T-helper 2 cell treated with Interferon-gamma antibody and Interleukin-4, amounts not matched to agents 5 μg/mL and 100 μg/mL, for 36 hours (primary cell): ENCODE measurements around the gene PRUNE2.

Experiments
- DNase-seq: peaks from one replicate; pipeline ENCODE4 v3.0.0; 2021; ENCODE audit warnings: low spot score
- H3K27ac Mint-ChIP-seq: one replicate; pipeline ENCODE4 v1.8.0; 2021; ENCODE audit warnings: mild to moderate bottlenecking, mixed read lengths
- H3K27me3 Mint-ChIP-seq: one replicate; pipeline ENCODE4 v1.8.0; 2021; ENCODE audit warnings: low read depth, mixed read lengths
- H3K36me3 Mint-ChIP-seq: one replicate; pipeline ENCODE4 v1.8.0; 2021; ENCODE audit warnings: low read depth, mixed read lengths
- H3K4me1 Mint-ChIP-seq: one replicate; pipeline ENCODE4 v1.8.0; 2021; ENCODE audit warnings: low read depth, mixed read lengths
- H3K4me3 Mint-ChIP-seq: one replicate; pipeline ENCODE4 v1.8.0; 2022; ENCODE audit warnings: mild to moderate bottlenecking, moderate library complexity, mixed read lengths
- H3K9me3 Mint-ChIP-seq: one replicate; pipeline ENCODE4 v1.8.0; 2021; ENCODE audit warnings: mixed read lengths

PRUNE2 gene

GRCh38 chr9:76643399-76644117, 262.4 kb downstream of the PRUNE2 start:
- DNase-seq, result no peak
- no peaks in the 10 kb centered on the region for H3K36me3 Mint-ChIP-seq
- peaks cover 13% of the 10 kb centered on the region for H3K27me3 Mint-ChIP-seq
- H3K9me3 Mint-ChIP-seq, result no peaks in the 10 kb centered on the region
- no peak overlapping the region for H3K27ac Mint-ChIP-seq
- no peak overlapping the region for H3K4me3 Mint-ChIP-seq
- peaks cover 3% of the 10 kb centered on the region for H3K4me1 Mint-ChIP-seq

GRCh38 chr9:76642701-76643209, 263.2 kb downstream of the PRUNE2 start:
- Mint-ChIP-seq H3K9me3 (no peaks in the 10 kb centered on the region), H3K4me1 (peaks cover 5% of the 10 kb centered on the region), H3K36me3 (no peaks in the 10 kb centered on the region), H3K4me3 (no peak overlapping the region), H3K27ac (no peak overlapping the region), H3K27me3 (peaks cover 13% of the 10 kb centered on the region)
- no peak for DNase-seq

GRCh38 chr9:76642074-76642473, 263.8 kb downstream of the PRUNE2 start:
- H3K4me3 Mint-ChIP-seq, result no peak overlapping the region
- H3K27me3 Mint-ChIP-seq, result peaks cover 13% of the 10 kb centered on the region
- peaks cover 11% of the 10 kb centered on the region for H3K4me1 Mint-ChIP-seq
- H3K36me3 Mint-ChIP-seq, result no peaks in the 10 kb centered on the region
- no peak for DNase-seq
- no peaks in the 10 kb centered on the region for H3K9me3 Mint-ChIP-seq
- no peak overlapping the region for H3K27ac Mint-ChIP-seq

- no peaks in the 10 kb centered on the region for H3K36me3 Mint-ChIP-seq
- no peak for DNase-seq
- H3K27ac Mint-ChIP-seq, result no peak overlapping the region
- peaks cover 13% of the 10 kb centered on the region for H3K4me1 Mint-ChIP-seq
- H3K27me3 Mint-ChIP-seq, result peaks cover 5% of the 10 kb centered on the region
- H3K9me3 Mint-ChIP-seq, result no peaks in the 10 kb centered on the region
- H3K4me3 Mint-ChIP-seq, result no peak overlapping the region
Observed at GRCh38 chr9:76638001-76638400, 267.9 kb downstream of the PRUNE2 start.

GRCh38 chr9:76637416-76637815, 268.5 kb downstream of the PRUNE2 start:
- H3K36me3 Mint-ChIP-seq, result no peaks in the 10 kb centered on the region
- H3K9me3 Mint-ChIP-seq, result no peaks in the 10 kb centered on the region
- H3K27ac Mint-ChIP-seq, result no peak overlapping the region
- H3K27me3 Mint-ChIP-seq, result peaks cover 2% of the 10 kb centered on the region
- no peak overlapping the region for H3K4me3 Mint-ChIP-seq
- no peak for DNase-seq
- H3K4me1 Mint-ChIP-seq, result peaks cover 13% of the 10 kb centered on the region

GRCh38 chr9:76634356-76635054, 271.4 kb downstream of the PRUNE2 start:
- H3K4me3 Mint-ChIP-seq, result no peak overlapping the region
- H3K36me3 Mint-ChIP-seq, result no peaks in the 10 kb centered on the region
- no peak for DNase-seq
- H3K27ac Mint-ChIP-seq, result no peak overlapping the region
- H3K4me1 Mint-ChIP-seq, result peaks cover 24% of the 10 kb centered on the region
- peaks cover 7% of the 10 kb centered on the region for H3K27me3 Mint-ChIP-seq
- H3K9me3 Mint-ChIP-seq, result no peaks in the 10 kb centered on the region

GRCh38 chr9:76630916-76631315, 275.0 kb downstream of the PRUNE2 start:
- Mint-ChIP-seq H3K36me3 (no peaks in the 10 kb centered on the region), H3K9me3 (no peaks in the 10 kb centered on the region), H3K27ac (peak overlapping the region; percentile 6), H3K4me3 (no peak overlapping the region), H3K27me3 (peaks cover 23% of the 10 kb centered on the region), H3K4me1 (peaks cover 17% of the 10 kb centered on the region)
- DNase-seq, result no peak

- H3K4me1 Mint-ChIP-seq, result peaks cover 14% of the 10 kb centered on the region
- no peaks in the 10 kb centered on the region for H3K9me3 Mint-ChIP-seq
- peaks cover 27% of the 10 kb centered on the region for H3K27me3 Mint-ChIP-seq
- DNase-seq, result no peak
- no peak overlapping the region for H3K4me3 Mint-ChIP-seq
- H3K36me3 Mint-ChIP-seq, result no peaks in the 10 kb centered on the region
- no peak overlapping the region for H3K27ac Mint-ChIP-seq
Observed at GRCh38 chr9:76629205-76629990, 276.5 kb downstream of the PRUNE2 start.

- Mint-ChIP-seq H3K4me3 (no peak overlapping the region), H3K9me3 (no peaks in the 10 kb centered on the region), H3K27me3 (peaks cover 31% of the 10 kb centered on the region), H3K4me1 (peaks cover 12% of the 10 kb centered on the region), H3K36me3 (no peaks in the 10 kb centered on the region), H3K27ac (no peak overlapping the region)
- DNase-seq, result no peak
Observed at GRCh38 chr9:76628155-76628554, 277.8 kb downstream of the PRUNE2 start.

- H3K27ac Mint-ChIP-seq, result no peak overlapping the region
- H3K4me1 Mint-ChIP-seq, result peaks cover 12% of the 10 kb centered on the region
- DNase-seq, result no peak
- no peaks in the 10 kb centered on the region for H3K9me3 Mint-ChIP-seq
- no peak overlapping the region for H3K4me3 Mint-ChIP-seq
- no peaks in the 10 kb centered on the region for H3K36me3 Mint-ChIP-seq
- peaks cover 33% of the 10 kb centered on the region for H3K27me3 Mint-ChIP-seq
Observed at GRCh38 chr9:76626980-76627379, 278.9 kb downstream of the PRUNE2 start.

- Mint-ChIP-seq H3K36me3 (no peaks in the 10 kb centered on the region), H3K27ac (no peak overlapping the region), H3K4me3 (no peak overlapping the region), H3K4me1 (peaks cover 11% of the 10 kb centered on the region), H3K27me3 (peaks cover 37% of the 10 kb centered on the region), H3K9me3 (no peaks in the 10 kb centered on the region)
- no peak for DNase-seq
Observed at GRCh38 chr9:76626141-76626540, 279.8 kb downstream of the PRUNE2 start.

GRCh38 chr9:76624391-76625048, 281.4 kb downstream of the PRUNE2 start:
- Mint-ChIP-seq H3K9me3 (no peaks in the 10 kb centered on the region), H3K4me1 (peaks cover 6% of the 10 kb centered on the region), H3K27me3 (peaks cover 43% of the 10 kb centered on the region), H3K36me3 (no peaks in the 10 kb centered on the region), H3K4me3 (no peak overlapping the region), H3K27ac (no peak overlapping the region)
- DNase-seq, result no peak

- H3K27me3 Mint-ChIP-seq, result peaks cover 50% of the 10 kb centered on the region
- no peaks in the 10 kb centered on the region for H3K9me3 Mint-ChIP-seq
- peaks cover 4% of the 10 kb centered on the region for H3K4me1 Mint-ChIP-seq
- H3K27ac Mint-ChIP-seq, result no peak overlapping the region
- no peaks in the 10 kb centered on the region for H3K36me3 Mint-ChIP-seq
- no peak for DNase-seq
- H3K4me3 Mint-ChIP-seq, result no peak overlapping the region
Observed at GRCh38 chr9:76620996-76621395, 284.9 kb downstream of the PRUNE2 start.
